GM19238 (cell line): ENCODE data around the gene NSA2.
A peak's percentile ranks its signal among the peaks of the same experiment; 100 is the strongest.
"Not testable (repeated sequence)": the region's sequence is repeated elsewhere in the genome, so short reads cannot be mapped to it uniquely, and the experiment has no call there.

ENCODE experiments used
- DNase-seq: peaks from one replicate; pipeline ENCODE4 v3.0.0; 2011; ENCODE audit warnings: low spot score; ENCODE audit not compliant: insufficient read length

Gene NSA2

GRCh38 chr5:74766849-74767578 lies at the start of gene NSA2, which contains the start of gene GFM2:
Gene NSA2, plus strand, starts transcription at chr5:74767249. Its CDS starts 112 bp downstream, at chr5:74767361.
Gene GFM2, minus strand, starts transcription at chr5:74767117. Its CDS starts 3,375 bp downstream, at chr5:74763742.
- DNase-seq = peak; percentile 50

DNA sequence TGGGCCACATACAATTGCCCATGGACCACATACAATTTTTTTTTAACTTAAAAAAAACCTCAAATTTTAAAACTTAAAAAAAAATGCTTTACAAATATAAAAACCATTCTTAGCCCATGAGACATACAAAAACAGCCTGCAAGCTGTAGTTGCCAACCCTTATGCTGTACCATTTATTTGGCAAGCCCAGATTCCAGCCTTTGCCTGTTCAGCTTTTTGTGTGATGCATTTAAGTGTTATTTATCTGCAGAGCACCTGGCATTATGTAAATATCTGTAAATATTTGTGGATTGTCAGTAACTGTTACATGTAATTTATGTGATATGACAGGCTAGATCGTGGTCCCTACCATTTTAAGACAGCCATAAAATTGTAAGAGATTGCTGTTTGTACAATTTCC lies 49.5 kb upstream of the NSA2 start:
- no peak for DNase-seq

DNA sequence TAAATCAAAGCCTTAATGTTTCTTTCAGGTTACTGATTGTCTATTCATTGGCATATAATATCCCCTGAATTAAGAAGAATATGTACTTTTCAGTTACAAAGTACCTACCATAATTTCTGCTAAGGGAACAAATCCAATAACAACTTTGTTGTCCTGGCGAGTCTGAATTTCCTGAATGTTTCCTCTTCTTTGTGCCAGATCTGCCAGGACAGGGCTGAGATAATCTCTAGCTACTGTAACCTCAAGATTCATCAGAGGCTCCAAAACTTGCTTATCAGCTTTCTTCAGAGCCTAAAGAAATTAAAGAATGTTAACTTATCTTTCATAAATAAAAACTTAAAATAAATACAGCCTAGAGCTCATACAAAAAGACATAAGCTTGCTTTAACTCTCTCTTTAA lies 44.8 kb upstream of the NSA2 start:
- DNase-seq = no peak

GRCh38 chr5:74725331-74725730 lies 41.7 kb upstream of the NSA2 start:
- no peak for DNase-seq

DNA sequence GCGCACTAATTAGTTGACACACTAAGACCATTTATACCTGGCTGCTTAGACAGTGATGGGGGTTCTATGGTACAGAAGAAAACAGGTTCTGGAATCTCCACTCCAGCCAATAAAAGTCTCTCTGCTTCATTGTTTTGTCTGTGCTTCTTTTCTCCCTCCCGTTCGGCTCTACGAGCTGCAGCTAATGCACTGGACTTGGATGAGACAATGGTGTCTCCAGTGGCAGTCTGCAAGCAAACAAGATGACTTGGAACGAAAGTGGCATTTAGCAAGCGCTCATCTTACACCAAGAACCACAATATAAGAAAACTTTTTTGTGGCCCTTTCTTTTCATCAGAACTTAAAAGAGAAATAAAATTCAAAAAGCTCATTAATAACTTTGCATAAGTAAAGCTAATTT lies 30.3 kb upstream of the NSA2 start:
- DNase-seq = no peak

GRCh38 chr5:74738406-74738805 lies 28.6 kb upstream of the NSA2 start:
- no peak for DNase-seq

- DNase-seq = not testable (repeated sequence)
Observed at GRCh38 chr5:74748742-74749141, 18.3 kb upstream of the NSA2 start.

GRCh38 chr5:74761241-74761640 lies 5.8 kb upstream of the NSA2 start:
- no peak for DNase-seq

DNA sequence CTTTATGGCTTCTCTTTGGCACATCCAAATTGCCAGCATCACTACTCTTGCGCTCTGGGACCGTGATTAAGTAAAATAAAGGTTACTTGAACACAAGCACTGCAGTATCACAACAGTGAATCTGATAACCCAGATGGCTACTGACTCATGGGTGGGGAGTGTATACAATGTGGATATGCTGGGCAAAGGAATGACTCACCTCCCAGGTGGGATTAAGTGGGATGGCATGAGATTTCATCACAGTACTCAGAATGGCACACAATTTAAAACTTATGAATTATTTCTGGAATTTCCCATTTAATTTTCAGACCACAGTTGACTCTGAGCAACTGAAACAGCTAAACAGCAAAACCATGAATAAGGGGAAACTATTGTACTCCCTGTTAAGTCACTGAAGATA lies 4.5 kb upstream of the NSA2 start:
- DNase-seq = no peak

- DNase-seq = no peak
Observed at GRCh38 chr5:74763504-74763903, 3.5 kb upstream of the NSA2 start.

DNA sequence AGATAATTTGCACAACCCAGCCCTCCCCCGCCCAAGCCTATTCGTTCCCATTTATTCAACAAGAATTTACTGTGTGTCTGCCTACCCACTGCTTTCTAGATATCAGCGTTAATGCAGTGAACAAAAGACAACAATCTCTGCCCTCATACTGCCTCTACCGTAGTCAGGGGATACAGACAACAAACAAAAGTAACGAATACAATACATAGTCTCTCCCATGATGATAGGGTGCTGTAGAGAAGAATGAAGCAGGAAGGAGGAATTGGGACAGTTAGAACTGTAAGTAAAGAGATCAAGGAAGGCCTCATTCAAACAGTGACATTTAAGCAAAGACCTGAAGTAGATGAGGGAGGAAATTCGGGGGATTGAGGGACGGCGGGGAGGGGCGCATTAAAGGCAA lies 1.8 kb upstream of the NSA2 start:
- DNase-seq = no peak

DNA sequence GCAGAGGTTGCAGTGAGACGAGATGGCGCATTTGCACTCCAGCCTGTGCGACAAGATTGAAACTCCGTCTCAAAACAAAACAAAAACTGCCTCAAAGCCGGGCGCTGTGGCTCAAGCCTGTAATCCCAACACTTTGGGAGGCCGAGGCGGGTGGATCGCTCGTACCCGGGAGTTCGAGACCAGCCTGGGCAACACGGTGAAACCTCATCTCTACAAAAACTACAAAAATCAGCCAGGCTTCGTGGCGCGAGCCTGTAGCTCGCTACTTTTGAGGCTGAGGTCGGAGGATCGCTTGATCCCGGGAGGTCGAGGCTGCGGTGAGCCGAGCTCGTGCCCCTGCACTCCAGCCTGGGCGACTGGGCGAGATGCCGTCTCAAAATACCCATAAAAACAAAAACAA lies 1.1 kb upstream of the NSA2 start:
- no peak for DNase-seq

DNA sequence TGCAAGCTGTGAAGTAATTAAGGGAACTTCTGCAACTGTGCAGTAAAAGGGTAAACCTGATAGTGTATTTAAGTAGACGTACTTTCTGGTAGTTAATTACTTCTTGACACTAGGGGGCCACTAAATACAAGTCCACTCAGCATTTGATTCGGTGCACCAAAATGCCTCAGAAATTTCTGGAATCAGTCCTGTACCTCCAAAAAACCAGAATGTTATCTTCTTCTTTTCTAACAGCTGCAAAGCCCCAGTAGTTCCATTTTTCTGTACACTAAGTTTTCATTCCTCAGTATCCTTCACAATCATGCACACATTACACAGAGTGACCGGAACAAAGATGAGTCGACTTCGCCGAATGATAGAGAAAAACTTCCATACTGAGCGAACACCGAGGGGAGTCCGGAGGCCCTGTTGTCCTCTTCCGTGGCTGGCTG lies 616 bp upstream of the NSA2 start:
- peak; percentile 13 for DNase-seq

GRCh38 chr5:74767579-74767913 lies 497 bp downstream of the NSA2 start:
- no peak for DNase-seq

GRCh38 chr5:74772359-74772758 lies 5.3 kb downstream of the NSA2 start:
- DNase-seq = no peak

- no peak for DNase-seq
Observed at GRCh38 chr5:74778609-74779008, 11.6 kb downstream of the NSA2 start.

GRCh38 chr5:74786851-74787250 lies 19.8 kb downstream of the NSA2 start:
- DNase-seq = no peak

GRCh38 chr5:74787424-74787823 lies 20.4 kb downstream of the NSA2 start:
- DNase-seq = no peak

DNA sequence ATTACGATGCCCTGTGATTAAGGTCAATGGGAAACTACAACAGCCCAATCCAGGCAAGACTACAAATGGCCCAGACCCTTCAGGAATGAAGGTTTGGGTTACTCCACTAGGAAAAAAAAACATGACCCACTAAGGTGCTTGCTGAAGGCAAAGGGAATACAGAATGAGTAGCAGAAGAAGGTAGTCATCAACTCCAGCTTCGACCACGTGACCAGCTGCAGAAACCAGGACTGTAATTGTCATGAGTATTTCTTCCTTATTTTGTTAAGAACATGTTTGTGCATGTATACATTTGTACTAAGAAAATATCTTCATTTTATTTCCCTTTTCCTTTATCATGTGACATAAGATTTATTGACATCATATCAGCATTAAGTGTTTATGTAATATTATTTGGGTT lies 24.6 kb downstream of the NSA2 start:
- not testable (repeated sequence) for DNase-seq

DNA sequence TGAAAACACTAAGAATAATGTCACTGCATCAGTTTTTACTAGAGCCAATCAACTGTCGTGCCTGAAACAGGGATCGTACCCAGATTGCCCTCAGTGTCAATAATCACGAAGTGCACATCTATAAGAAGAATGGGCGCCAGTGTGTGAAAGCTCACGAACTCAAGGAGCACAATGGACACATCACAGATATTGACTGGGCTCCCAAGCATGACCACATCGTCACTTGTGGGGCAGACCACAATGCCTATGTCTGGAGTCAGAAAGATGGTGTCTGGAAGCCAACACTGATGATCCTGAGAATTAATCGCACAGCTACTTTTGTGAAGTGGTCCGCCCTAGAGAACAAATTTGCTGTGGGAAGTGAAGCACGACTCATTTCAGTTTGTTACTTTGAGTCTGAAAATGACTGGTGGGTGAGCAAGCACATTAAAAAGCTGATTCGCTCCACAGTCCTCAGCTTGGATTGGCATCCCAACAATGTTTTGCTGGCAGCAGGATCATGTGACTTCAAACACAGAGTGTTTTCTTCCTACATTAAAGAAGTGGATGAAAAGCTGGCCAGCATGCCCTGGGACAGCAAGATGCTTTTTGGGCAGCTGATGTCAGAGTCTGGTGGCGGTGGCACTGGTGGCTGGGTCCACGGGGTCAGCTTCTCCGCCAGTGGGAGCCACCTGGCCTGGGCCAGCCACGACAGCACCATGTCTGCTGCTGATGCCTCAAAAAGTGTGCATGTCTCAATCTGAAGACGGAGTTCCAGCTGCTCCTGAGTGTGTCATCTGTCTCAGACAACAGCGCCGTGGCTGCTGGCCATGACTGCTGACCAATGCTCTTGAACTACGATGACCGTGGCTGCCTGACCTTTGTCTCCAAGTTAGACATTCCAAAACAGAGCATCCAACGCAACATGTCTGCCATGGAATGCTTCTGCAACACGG lies 32.2 kb downstream of the NSA2 start:
- DNase-seq = no peak

DNA sequence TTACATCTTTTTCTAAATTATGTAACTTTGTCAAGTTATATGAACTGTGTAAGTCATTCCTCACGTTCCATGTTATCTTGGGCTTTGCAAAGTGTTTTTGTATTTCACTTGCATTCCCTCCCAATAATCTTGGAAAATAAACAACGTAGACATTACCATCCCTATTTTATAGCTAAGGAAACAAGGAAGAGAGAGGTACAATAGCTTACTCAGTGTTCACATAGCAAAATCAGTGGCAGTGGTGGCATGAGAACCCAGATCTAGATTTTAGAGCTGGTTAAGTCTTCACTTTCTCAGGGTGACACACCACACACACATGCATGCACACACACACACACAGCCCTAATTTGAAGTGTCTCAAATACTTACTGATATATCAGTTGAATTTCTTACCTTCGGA lies 34.1 kb downstream of the NSA2 start:
- no peak for DNase-seq

- DNase-seq = no peak
Observed at GRCh38 chr5:74801941-74802340, 34.9 kb downstream of the NSA2 start.

DNA sequence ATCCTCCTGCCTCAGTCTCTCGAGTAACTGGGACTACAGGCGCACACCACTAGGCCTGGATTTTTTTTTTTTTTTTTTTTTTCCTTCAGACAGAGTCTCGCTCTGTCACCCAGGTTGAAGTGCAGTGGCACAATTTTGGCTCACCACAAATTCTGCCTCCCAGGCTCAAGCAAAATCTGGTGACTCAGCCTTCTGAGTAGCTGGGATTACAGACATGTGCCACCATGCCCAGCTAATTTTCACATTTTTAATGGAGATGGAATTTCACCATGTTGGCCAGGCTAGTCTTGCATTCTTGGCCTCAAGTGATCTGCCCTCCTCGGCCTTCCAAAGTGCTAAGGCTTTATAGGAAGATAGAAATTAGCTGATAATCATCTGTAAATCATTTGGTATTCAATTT lies 43.9 kb downstream of the NSA2 start:
- DNase-seq = no peak
